ES-I3 (cell line): ENCODE data around the gene ADD2.

Experiments used
- H3K36me3 ChIP-seq: 2 replicates; pipeline ENCODE4 v1.6.1; 2013; ENCODE audit warnings: mild to moderate bottlenecking, low read length, control low read depth, moderate library complexity; ENCODE audit not compliant: insufficient read depth
- H3K4me1 ChIP-seq: 2 replicates; pipeline ENCODE4 v1.6.1; 2013; ENCODE audit warnings: mild to moderate bottlenecking, control low read depth, low read length; ENCODE audit not compliant: insufficient read depth
- H3K9ac ChIP-seq: 2 replicates; pipeline ENCODE4 v1.6.1; 2013; ENCODE audit warnings: low read depth, mild to moderate bottlenecking, low read length, moderate library complexity
- H3K9me3 ChIP-seq: 2 replicates; pipeline ENCODE4 v1.6.1; 2013; ENCODE audit warnings: mild to moderate bottlenecking, low read length, moderate library complexity; ENCODE audit not compliant: control insufficient read depth, insufficient read depth

Gene ADD2

GRCh38 chr2:70796262-70796661, 28.3 kb upstream of the ADD2 start:
- Histone ChIP-seq H3K4me1 (0 out of 2 replicates have a peak, but pooled peaks cover 4% of the 10 kb centered on the region), H3K9ac (no peak overlapping the region), H3K9me3 (no peaks in the 10 kb centered on the region)

GRCh38 chr2:70795164-70795995, 27.4 kb upstream of the ADD2 start:
- H3K36me3 ChIP-seq = no peaks in the 10 kb centered on the region
- 0 out of 2 replicates have a peak, but pooled peaks cover 4% of the 10 kb centered on the region for H3K4me1 ChIP-seq
- H3K9me3 ChIP-seq = no peaks in the 10 kb centered on the region
- H3K9ac ChIP-seq = no peak overlapping the region

More at GRCh38 chr2:70796262-70796661, 28.3 kb upstream of the ADD2 start:
- no peaks in the 10 kb centered on the region for H3K36me3 ChIP-seq

DNA sequence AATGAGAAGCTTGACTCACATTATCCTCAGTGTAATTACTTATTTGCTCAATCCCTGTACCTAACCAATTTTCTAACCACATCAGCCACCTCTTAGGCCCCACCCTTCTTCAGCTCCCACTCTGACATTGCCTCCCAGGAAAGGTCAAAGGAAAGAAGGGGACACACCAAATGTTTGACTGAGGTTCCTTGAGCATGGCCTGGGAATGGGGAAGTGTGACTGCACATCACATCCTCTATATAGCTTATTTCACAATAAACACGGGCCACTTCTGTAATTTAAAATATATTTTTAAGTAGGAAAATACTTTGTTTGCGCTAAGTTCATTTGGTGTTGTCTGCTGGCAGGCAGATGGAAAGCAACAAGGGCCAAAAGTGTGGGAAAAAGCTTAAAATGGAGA, 25.4 kb upstream of the ADD2 start:
- no peak overlapping the region for H3K9ac ChIP-seq
- no peaks in the 10 kb centered on the region for H3K9me3 ChIP-seq
- no peaks in the 10 kb centered on the region for H3K36me3 ChIP-seq
- 0 out of 2 replicates have a peak, but pooled peaks cover 4% of the 10 kb centered on the region for H3K4me1 ChIP-seq

DNA sequence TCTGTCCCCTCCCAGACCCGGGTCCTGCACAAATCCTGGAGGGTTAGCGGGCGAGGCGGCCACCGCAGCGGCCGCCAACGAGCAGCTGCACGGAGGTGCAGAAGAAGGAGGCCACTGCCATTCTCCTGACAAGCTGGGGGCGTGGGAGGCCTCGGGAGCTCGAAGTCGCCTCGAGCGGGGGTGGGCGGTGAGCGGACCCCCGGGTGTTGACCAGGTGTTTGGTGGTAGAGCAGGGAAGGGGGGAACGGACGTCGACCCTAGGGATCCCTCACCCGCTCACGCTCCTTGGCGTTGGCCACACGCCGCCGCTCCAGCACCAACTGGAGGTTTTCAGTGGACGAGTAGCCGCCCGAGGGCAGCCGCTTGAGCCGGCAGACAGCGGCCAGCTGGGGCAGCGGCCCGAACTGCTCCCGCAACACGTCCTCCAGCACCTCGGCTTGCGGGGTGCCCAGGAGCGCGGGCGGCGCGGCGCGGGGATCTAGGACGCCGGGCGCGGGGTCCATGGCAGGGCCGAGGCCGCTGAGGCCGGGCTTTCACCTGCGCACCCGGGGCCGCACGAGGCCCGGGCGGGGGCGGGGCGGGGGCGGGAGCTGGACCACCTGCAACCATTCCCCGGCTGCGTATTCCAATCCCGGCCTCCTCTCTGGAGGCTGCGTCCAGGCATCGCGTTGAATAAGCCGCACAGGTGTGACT, 22.3 kb upstream of the ADD2 start, which contains the start of gene FIGLA:
Gene FIGLA (minus strand): TSS at position 508 of the 693 bp plus-strand sequence. CDS start 5 bp downstream, at position 503.
- H3K9ac ChIP-seq = peak within 1 kb of the TSS; percentile 29; the same call in 1 of the 2 replicates

GRCh38 chr2:70789304-70790135, 21.5 kb upstream of the ADD2 start:
- Histone ChIP-seq H3K9ac (peak overlapping the region; percentile 29; the same call in 1 of the 2 replicates), H3K9me3 (no peaks in the 10 kb centered on the region), H3K36me3 (no peaks in the 10 kb centered on the region), H3K4me1 (no peaks in the 10 kb centered on the region; the same call in 1 of the 2 replicates)

More for the DNA sequence above, 22.3 kb upstream of the ADD2 start, which contains the start of gene FIGLA:
- H3K9me3 ChIP-seq = no peaks in the 10 kb centered on the region
- no peaks in the 10 kb centered on the region for H3K36me3 ChIP-seq
- H3K4me1 ChIP-seq = no peaks in the 10 kb centered on the region

GRCh38 chr2:70785137-70785911, 17.3 kb upstream of the ADD2 start:
- Histone ChIP-seq H3K9me3 (no peaks in the 10 kb centered on the region), H3K36me3 (no peaks in the 10 kb centered on the region), H3K4me1 (no peaks in the 10 kb centered on the region; the same call in 1 of the 2 replicates), H3K9ac (no peak overlapping the region)

DNA sequence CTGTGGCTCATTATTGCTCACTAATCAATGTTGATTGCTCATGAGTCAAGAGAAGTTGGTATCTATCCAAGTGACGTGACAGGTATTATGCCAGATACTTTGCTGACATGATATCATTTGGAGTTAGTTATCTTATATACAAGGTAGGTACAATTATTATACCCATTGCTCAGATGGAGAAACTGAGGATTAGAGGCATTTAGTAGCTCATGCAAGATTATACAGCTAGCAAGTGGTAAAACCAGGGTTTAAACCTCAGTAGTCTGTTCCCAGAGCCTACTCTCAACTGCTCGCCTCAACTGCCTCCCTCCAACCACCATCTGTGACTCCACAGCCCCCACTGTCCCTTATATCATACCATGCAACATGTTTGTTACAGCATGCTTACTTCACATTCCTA, 16.3 kb upstream of the ADD2 start:
- Histone ChIP-seq H3K36me3 (no peaks in the 10 kb centered on the region), H3K4me1 (no peaks in the 10 kb centered on the region; the same call in 1 of the 2 replicates), H3K9me3 (no peaks in the 10 kb centered on the region), H3K9ac (no peak overlapping the region)

- H3K9me3 ChIP-seq = no peaks in the 10 kb centered on the region
- no peaks in the 10 kb centered on the region for H3K36me3 ChIP-seq
- no peak overlapping the region for H3K9ac ChIP-seq
- H3K4me1 ChIP-seq = peaks cover 3% of the 10 kb centered on the region; the same call in 1 of the 2 replicates
Measured at GRCh38 chr2:70779911-70780545, 12.0 kb upstream of the ADD2 start.

GRCh38 chr2:70779491-70779890, 11.5 kb upstream of the ADD2 start:
- Histone ChIP-seq H3K9ac (no peak overlapping the region), H3K9me3 (no peaks in the 10 kb centered on the region), H3K36me3 (no peaks in the 10 kb centered on the region), H3K4me1 (peaks cover 3% of the 10 kb centered on the region; the same call in 1 of the 2 replicates)

DNA sequence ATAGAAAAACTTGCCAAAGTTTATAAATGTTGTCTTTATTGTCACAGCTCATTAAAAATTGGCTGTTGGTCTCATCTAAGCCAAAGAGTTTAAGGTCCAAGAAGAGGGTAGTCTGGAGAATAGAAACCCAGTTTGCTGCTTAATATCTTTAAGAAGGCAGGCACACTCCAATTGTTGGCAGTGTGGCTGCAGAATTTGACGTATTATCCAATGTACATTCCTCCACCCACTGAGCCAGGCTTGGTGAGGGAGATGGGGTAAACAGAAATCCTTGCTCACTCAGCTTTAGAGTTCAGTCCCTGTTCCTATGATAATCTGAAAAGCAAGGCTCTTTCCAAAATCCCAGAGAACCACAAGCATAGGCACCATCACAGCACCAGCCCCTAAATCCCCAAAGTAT, 10.7 kb upstream of the ADD2 start:
- Histone ChIP-seq H3K9ac (no peak overlapping the region), H3K9me3 (peaks cover 1% of the 10 kb centered on the region), H3K36me3 (no peaks in the 10 kb centered on the region), H3K4me1 (0 out of 2 replicates have a peak, but pooled peaks cover 3% of the 10 kb centered on the region)

GRCh38 chr2:70777450-70777849, 9.4 kb upstream of the ADD2 start:
- H3K36me3 ChIP-seq = no peaks in the 10 kb centered on the region
- peaks cover 4% of the 10 kb centered on the region for H3K9me3 ChIP-seq
- H3K4me1 ChIP-seq = 0 out of 2 replicates have a peak, but pooled peaks cover 3% of the 10 kb centered on the region
- no peak overlapping the region for H3K9ac ChIP-seq

DNA sequence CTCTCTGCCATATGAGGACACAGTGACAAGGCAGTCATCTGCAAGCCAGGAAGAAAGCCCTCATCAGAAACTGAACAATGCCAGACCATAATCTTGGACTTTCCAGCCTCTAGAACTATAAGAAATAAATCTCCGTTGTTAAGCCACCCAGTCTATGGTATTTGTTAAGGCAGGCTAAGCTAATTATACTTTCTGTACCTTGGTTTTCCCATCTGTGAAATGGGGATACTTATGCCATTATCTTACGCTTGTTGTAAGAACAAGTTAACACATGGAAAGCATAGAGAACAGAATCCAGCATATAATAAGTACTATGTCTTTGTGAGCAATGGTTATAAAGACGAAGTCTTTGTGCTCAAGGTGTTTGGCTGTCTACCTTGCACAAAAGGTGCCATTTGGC, 8.3 kb upstream of the ADD2 start:
- H3K9me3 ChIP-seq = peaks cover 4% of the 10 kb centered on the region
- H3K9ac ChIP-seq = no peak overlapping the region
- no peaks in the 10 kb centered on the region for H3K36me3 ChIP-seq
- H3K4me1 ChIP-seq = 0 out of 2 replicates have a peak, but pooled peaks cover 3% of the 10 kb centered on the region

- peaks cover 4% of the 10 kb centered on the region for H3K9me3 ChIP-seq
- no peaks in the 10 kb centered on the region for H3K36me3 ChIP-seq
- H3K9ac ChIP-seq = no peak overlapping the region
- 0 out of 2 replicates have a peak, but pooled peaks cover 3% of the 10 kb centered on the region for H3K4me1 ChIP-seq
Measured at GRCh38 chr2:70775141-70775540, 7.1 kb upstream of the ADD2 start.
